HepG2 (cell line): ENCODE results near the gene CFAP90. TPM values are rescaled to one million over a fixed set of nuclear protein-coding genes. Genes with fewer than 3 reads are reported as not detected.

Experiments
- ATAC-seq: fragments of 200-7000 bp; cut with Tn5 transposase; 3 replicates; pipeline ENCODE4 v1.9.1; 2020; ENCODE audit warnings: mild to moderate bottlenecking, moderate library complexity
- BruUV-seq: library from RNA; stranded (reverse); fragments of 400-500 nt; replicated peaks from 2 replicates; lab custom pipeline; 2021; lab: Mats Ljungman, UMichigan
- CTCF ChIA-PET: fragments of 300-600 bp; formaldehyde crosslinking; extraction: SDS; loops from one replicate; lab custom pipeline; 2021; ENCODE audit warnings: low total read pairs, inconsistent platforms, low intra/inter-chr PET ratio; lab: Yijun Ruan, JAX
- POLR2A ChIA-PET: fragments of 350-600 bp; sonication (Branson Sonifier 250); formaldehyde crosslinking; loops from one replicate; lab custom pipeline; 2020; ENCODE audit warnings: antibody characterized with exemption, inconsistent platforms; lab: Yijun Ruan, JAX
- DNase-seq: peaks from one replicate; pipeline ENCODE4 v3.0.0-alpha.2; 2015; ENCODE audit warnings: low spot score
- FAIRE-seq: peaks from 3 replicates; lab custom pipeline; 2011; peaks lifted over from hg19 to GRCh38; lab: Jason Lieb, UNC
- H2AFZ ChIP-seq: one replicate; pipeline ENCODE4 v1.6.1; 2011; ENCODE audit warnings: low read length, inconsistent platforms
- H3K27ac ChIP-seq: fragments of 300-600 bp; 3 replicates; pipeline ENCODE4 v1.8.0; 2011; ENCODE audit warnings: mixed run types, mild to moderate bottlenecking, mixed read lengths, low read length, inconsistent platforms; ENCODE audit not compliant: insufficient read depth; ENCODE audit errors: extremely low read length
- H3K27me3 ChIP-seq, 2 experiments: fragments of 200-600 bp in 1 of 2; 2 replicates in 1 of 2; 3 replicates in 1 of 2; pipeline versions ENCODE4 v1.6.0 to v1.8.0; 2011; ENCODE audit warnings: low read length in 2 of 2, mild to moderate bottlenecking in 2 of 2, moderate library complexity in 2 of 2, inconsistent platforms in 1 of 2; ENCODE audit not compliant: insufficient read depth in 2 of 2, control insufficient read depth in 1 of 2
- H3K36me3 ChIP-seq, 2 experiments: fragments of 200-600 bp in 1 of 2; replicated peaks in 1 of 2; 2 replicates in 1 of 2; 3 replicates in 1 of 2; pipeline versions ENCODE4 v1.5.1 to v1.8.0; 2011; ENCODE audit warnings: low read length in 2 of 2, inconsistent platforms in 1 of 2; ENCODE audit not compliant: insufficient read depth in 2 of 2, control insufficient read depth in 1 of 2
- H3K4me1 ChIP-seq: 2 replicates; pipeline ENCODE4 v1.5.1; 2012; ENCODE audit warnings: low read length, inconsistent platforms; ENCODE audit not compliant: insufficient read depth
- H3K4me2 ChIP-seq: 2 replicates; pipeline ENCODE4 v1.6.0; 2011; ENCODE audit warnings: low read depth, low read length, inconsistent platforms
- H3K4me3 ChIP-seq, 3 experiments: fragments of 200-600 bp in 1 of 3; sonication (generic), shearing (Covaris generic) in 1 of 3; replicated peaks in 1 of 3; 2 replicates each; pipeline ENCODE4 v1.5.1; 2011 to 2016; ENCODE audit warnings: low read length in 3 of 3, inconsistent platforms in 2 of 3, low read depth in 2 of 3, mild to moderate bottlenecking in 2 of 3, control low read depth in 1 of 3, mixed read lengths in 1 of 3; ENCODE audit not compliant: insufficient read depth in 1 of 3
- H3K79me2 ChIP-seq: one replicate; pipeline ENCODE4 v1.6.1; 2011; ENCODE audit warnings: low read length, inconsistent platforms; ENCODE audit not compliant: insufficient read depth
- H3K9ac ChIP-seq: 2 replicates; pipeline ENCODE4 v1.6.0; 2011; ENCODE audit warnings: mild to moderate bottlenecking, low read depth, low read length, inconsistent platforms; ENCODE audit not compliant: insufficient read depth
- H3K9me3 ChIP-seq: 2 replicates; pipeline ENCODE4 v1.5.1; 2012; ENCODE audit warnings: mild to moderate bottlenecking, low read length
- H4K20me1 ChIP-seq: 2 replicates; pipeline ENCODE4 v1.6.0; 2011; ENCODE audit warnings: inconsistent platforms, mild to moderate bottlenecking, low read length, moderate library complexity; ENCODE audit not compliant: insufficient read depth
- BHLHE40 ChIP-seq: IDR thresholded peaks from 2 replicates; pipeline ENCODE4 v1.6.1; 2011; ENCODE audit warnings: low read length, improper control_type of control experiment
- CBFB ChIP-seq: sonication (generic); formaldehyde crosslinking; IDR thresholded peaks from 2 replicates; pipeline ENCODE4 v1.4.0; 2020; ENCODE audit warnings: missing genetic modification reagents
- KMT2A ChIP-seq: sonication (generic); formaldehyde crosslinking; IDR thresholded peaks from 2 replicates; pipeline ENCODE4 v1.4.0; 2020; ENCODE audit warnings: missing genetic modification reagents
- MAX ChIP-seq: IDR thresholded peaks from 2 replicates; pipeline ENCODE4 v1.6.1; 2012; ENCODE audit warnings: inconsistent platforms
- MED1 ChIP-seq: sonication (generic); formaldehyde crosslinking; IDR thresholded peaks from 2 replicates; pipeline ENCODE4 v1.4.0; 2020; ENCODE audit warnings: missing genetic modification reagents
- MIER3 ChIP-seq: IDR thresholded peaks from 2 replicates; pipeline ENCODE4 v1.6.1; 2016; ENCODE audit warnings: missing compliant biosample characterization, borderline replicate concordance
- NFE2L1 ChIP-seq: sonication (generic); formaldehyde crosslinking; IDR thresholded peaks from 2 replicates; pipeline ENCODE4 v1.4.0; 2020; ENCODE audit warnings: missing genetic modification reagents, mild to moderate bottlenecking, borderline replicate concordance
- PLRG1 ChIP-seq: fragments of 450-650 bp; conservative IDR thresholded peaks from 2 replicates; pipeline ENCODE4 v1.6.1; 2016
- SATB2 ChIP-seq: sonication (generic); formaldehyde crosslinking; IDR thresholded peaks from 2 replicates; pipeline ENCODE4 v1.5.0; 2020; ENCODE audit warnings: missing genetic modification reagents
- SP5 ChIP-seq: IDR thresholded peaks from 2 replicates; pipeline ENCODE4 v1.6.1; 2016; ENCODE audit warnings: low read depth, borderline replicate concordance
- TAF1 ChIP-seq: sonication (generic); formaldehyde crosslinking; IDR thresholded peaks from 2 replicates; pipeline ENCODE4 v1.4.0; 2020; ENCODE audit warnings: missing genetic modification reagents
- TCF7 ChIP-seq: sonication (generic); IDR thresholded peaks from 2 replicates; pipeline ENCODE4 v1.6.1; 2016; ENCODE audit warnings: antibody characterized with exemption, low read depth
- ZNF10 ChIP-seq: sonication (generic); formaldehyde crosslinking; IDR thresholded peaks from 2 replicates; pipeline ENCODE4 v1.4.0; 2020; ENCODE audit warnings: mild to moderate bottlenecking, low read depth, missing genetic modification reagents, borderline replicate concordance
- ZNF256 ChIP-seq: sonication (generic); formaldehyde crosslinking; conservative IDR thresholded peaks from 2 replicates; pipeline ENCODE4 v1.4.0; 2020; ENCODE audit warnings: missing genetic modification reagents
- ZNF3 ChIP-seq: IDR thresholded peaks from 2 replicates; pipeline ENCODE4 v1.7.0; 2017; ENCODE audit warnings: inconsistent platforms
- ZNF703 ChIP-seq: sonication (generic); formaldehyde crosslinking; IDR thresholded peaks from 2 replicates; pipeline ENCODE4 v1.5.1; 2020; ENCODE audit warnings: missing genetic modification reagents, mild to moderate bottlenecking, moderate library complexity, borderline replicate concordance
- WGBS: methylation state at CpG from one replicate; pipeline ENCODE4 v1.1.6; 2017; ENCODE audit warnings: low lambda C conversion rate; 5-methylcytosine and 5-hydroxymethylcytosine counted together
- in situ Hi-C: cut with HindIII; loops from 2 replicates; pipeline ENCODE4 v1.10.0; 2017; ENCODE audit warnings: low pct_unique_long_range_greater_than_20kb; ENCODE audit not compliant: extremely low pct_ligation_motif_present
- intact Hi-C: fragments of 100-400 bp; cut with micrococcal nuclease; formaldehyde crosslinking; loops from one replicate; pipeline ENCODE4 v1.10.0; 2022; ENCODE audit not compliant: unreplicated experiment
- polyA plus RNA-seq, 8 experiments: library from polyadenylated mRNA; depleted of rRNA in 3 of 8; stranded (reverse) in 7 of 8; unstranded in 1 of 8; fragments of >200 nt; fragmentation: Illumina TruSeq in 4 of 8; extraction: Trizol in 4 of 8; gene quantifications; 2 replicates each; pipeline versions ENCODE4 v1.2.1 to v1.2.3, GENCODE V29; 2011 to 2016; ENCODE audit warnings: low read depth in 4 of 8, missing spikeins in 1 of 8, mixed read lengths in 1 of 8; ENCODE audit not compliant: insufficient read depth in 1 of 8
- total RNA-seq, 5 experiments: library from RNA; depleted of rRNA; stranded (reverse); fragments of >200 nt; fragmentation: Illumina TruSeq; extraction: Trizol; gene quantifications; 2 replicates each; pipeline ENCODE4 v1.2.3, GENCODE V29; 2016; ENCODE audit warnings: low read depth in 1 of 5

Gene CFAP90
- total and polyA plus RNA-seq, 2 of the 13 experiments (the other 11 are each of a cell fraction or from before 2014, with no cell fraction given) = 0.11 TPM; not detected in 1

- ATAC-seq (no peak), FAIRE-seq (no peak), DNase-seq (no peak)
- H3K9ac ChIP-seq = no peak overlapping the region
- H2AFZ ChIP-seq = no peak overlapping the region
- no peaks in the 10 kb centered on the region for H3K27me3 ChIP-seq
- H3K9me3 ChIP-seq = no peaks in the 10 kb centered on the region
- H4K20me1 ChIP-seq = no peaks in the 10 kb centered on the region
- CTCF ChIA-PET = no interaction called here
- in situ Hi-C loops (no loop called here), intact Hi-C loops (no loop called here)
- POLR2A ChIA-PET = no interaction called here
- H3K36me3 ChIP-seq = peaks cover 30 to 67% of the 10 kb centered on the region in 2 experiments
- no peak overlapping the region for H3K4me3 ChIP-seq
- no peak overlapping the region for H3K27ac ChIP-seq
- WGBS = 97% methylated on average over 2 of the region's 2 CpGs
- peaks cover 32% of the 10 kb centered on the region for H3K79me2 ChIP-seq
- BruUV-seq = no TSS peak
- TF ChIP-seq MED1 (CRISPR knock-in tag) = no peak
- no peak for TF ChIP-seq SATB2 (CRISPR knock-in tag)
- TF ChIP-seq CBFB (CRISPR knock-in tag) = no peak
- no peak for TF ChIP-seq KMT2A
- no peak for TF ChIP-seq NFE2L1
- TF ChIP-seq BHLHE40 = no peak
- no peak for TF ChIP-seq PLRG1
- TF ChIP-seq MAX = no peak
- no peak for TF ChIP-seq ZNF256 (CRISPR knock-in tag)
- H3K4me1 ChIP-seq = peaks cover 43% of the 10 kb centered on the region
- no peak overlapping the region for H3K4me2 ChIP-seq
Observed at GRCh38 chr5:7881816-7882215, 30.9 kb upstream of the CFAP90 start.

GRCh38 chr5:7881091-7881490 lies 30.2 kb upstream of the CFAP90 start:
- Histone ChIP-seq H3K79me2 (peaks cover 38% of the 10 kb centered on the region), H3K9me3 (no peaks in the 10 kb centered on the region), H3K4me2 (no peak overlapping the region), H3K4me3 (no peak overlapping the region), H2AFZ (no peak overlapping the region), H3K27me3 (no peaks in the 10 kb centered on the region), H4K20me1 (no peaks in the 10 kb centered on the region), H3K9ac (no peak overlapping the region), H3K4me1 (peaks cover 50% of the 10 kb centered on the region), H3K36me3 (peaks cover 30 to 68% of the 10 kb centered on the region in 2 experiments), H3K27ac (no peak overlapping the region)
- FAIRE-seq = no peak
- POLR2A ChIA-PET = no interaction called here
- in situ Hi-C loops (no loop called here), intact Hi-C loops (no loop called here)
- 96% methylated on average over 4 of the region's 4 CpGs for WGBS
- no peak for DNase-seq
- CTCF ChIA-PET = no interaction called here
- no peak for ATAC-seq
- no TSS peak for BruUV-seq
- TF ChIP-seq TAF1 (CRISPR knock-in tag) = no peak
- no peak for TF ChIP-seq MIER3 (CRISPR knock-in tag)
- no peak for TF ChIP-seq ZNF10 (CRISPR knock-in tag)
- no peak for TF ChIP-seq TCF7
- TF ChIP-seq ZNF3 (CRISPR knock-in tag) = no peak
- TF ChIP-seq ZNF703 = no peak
- no peak for TF ChIP-seq SP5 (CRISPR knock-in tag)
